ENCODE data around the gene SVEP1.

SVEP1 gene

DNA sequence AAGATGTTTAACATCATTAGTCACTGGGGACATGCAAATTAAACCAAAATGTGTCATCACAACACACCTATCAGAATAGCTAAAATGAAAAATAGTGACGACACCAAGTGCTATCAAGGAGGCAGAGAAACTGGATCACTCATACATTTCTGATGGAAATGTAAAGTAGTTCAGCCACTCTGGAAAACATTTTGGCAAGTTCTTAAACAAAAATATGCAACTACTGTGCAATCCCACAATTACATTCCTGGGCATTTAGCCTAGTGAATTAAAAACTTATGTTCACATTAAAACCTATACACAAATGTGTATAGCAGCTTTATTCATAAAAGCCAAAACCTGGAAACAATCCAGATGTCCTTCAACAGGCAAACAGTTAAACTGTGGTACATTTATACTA is 53.1 kb downstream of the SVEP1 start:
- no peak for DNase-seq (ENCODE audit: low read depth, low spot score)

DNA sequence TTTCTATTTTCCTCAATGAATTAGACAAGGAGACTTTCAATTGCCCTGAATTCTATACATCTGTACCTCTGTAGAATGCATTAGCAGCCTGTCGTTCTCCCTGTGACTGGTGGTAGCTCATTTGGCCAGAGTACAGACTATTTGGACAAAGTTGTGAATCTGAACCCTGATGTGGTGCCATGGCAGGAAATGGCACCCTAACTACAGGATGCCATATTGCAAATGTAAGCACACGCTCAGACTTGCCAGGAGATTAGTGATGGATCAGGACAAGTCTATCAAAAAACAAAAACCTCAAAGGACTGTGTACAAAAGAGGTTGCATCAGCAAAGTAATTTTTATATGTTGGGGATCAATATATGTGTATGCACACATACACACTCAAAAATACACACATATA is 58.3 kb downstream of the SVEP1 start:
- DNase-seq (ENCODE audit: low read depth, low spot score) = no peak

GRCh38 chr9:110520120-110520701 is 59.3 kb downstream of the SVEP1 start:
- no peak for DNase-seq (ENCODE audit: low read depth, low spot score)

GRCh38 chr9:110517483-110517882 is 62.1 kb downstream of the SVEP1 start:
- no peak for DNase-seq (ENCODE audit: low read depth, low spot score)

DNA sequence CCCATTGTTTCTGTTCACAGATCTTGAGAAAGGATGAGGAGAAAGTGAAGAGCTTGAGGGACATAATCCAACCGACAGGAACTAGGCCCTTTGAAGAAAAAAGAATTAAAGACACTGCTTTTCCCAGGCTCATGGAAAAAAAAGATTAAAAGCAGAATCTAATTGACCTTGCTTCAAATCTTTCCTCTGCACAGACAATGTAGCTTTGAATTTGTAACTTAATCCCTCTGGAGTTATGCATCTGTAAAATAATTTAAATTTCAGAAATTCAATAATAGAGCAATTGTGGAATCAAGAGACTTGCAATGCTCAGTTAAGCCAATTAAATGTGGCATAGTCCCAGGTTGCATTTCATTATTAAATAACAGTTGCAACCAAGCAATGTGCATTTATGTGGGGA is 64.6 kb downstream of the SVEP1 start:
- DNase-seq (ENCODE audit: low read depth, low spot score) = no peak

- no peak for DNase-seq (ENCODE audit: low read depth, low spot score)
Measured at GRCh38 chr9:110512817-110513216, 66.7 kb downstream of the SVEP1 start.

DNA sequence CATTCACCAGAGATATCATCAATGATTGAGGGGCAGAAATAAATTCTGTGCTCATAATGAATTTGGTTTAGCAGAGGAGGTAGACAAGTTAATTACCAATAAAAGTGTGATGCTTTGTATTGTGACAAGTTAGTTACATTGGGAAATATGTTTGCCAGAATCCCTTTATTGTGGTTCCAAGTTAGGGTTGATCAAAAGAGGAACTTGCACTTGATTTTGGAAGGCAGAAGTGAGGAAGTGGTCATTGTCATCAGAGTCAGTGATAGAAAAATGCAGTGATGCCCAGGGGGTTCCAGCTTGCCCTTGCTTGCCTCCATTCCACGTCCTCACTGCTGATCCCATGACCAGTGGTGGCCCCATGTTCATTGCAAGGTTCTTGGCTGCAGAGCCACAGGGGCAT is 69.7 kb downstream of the SVEP1 start:
- no peak for DNase-seq (ENCODE audit: low read depth, low spot score)

- no peak for DNase-seq (ENCODE audit: low read depth, low spot score)
Measured at GRCh38 chr9:110502842-110503241, 76.7 kb downstream of the SVEP1 start.

DNA sequence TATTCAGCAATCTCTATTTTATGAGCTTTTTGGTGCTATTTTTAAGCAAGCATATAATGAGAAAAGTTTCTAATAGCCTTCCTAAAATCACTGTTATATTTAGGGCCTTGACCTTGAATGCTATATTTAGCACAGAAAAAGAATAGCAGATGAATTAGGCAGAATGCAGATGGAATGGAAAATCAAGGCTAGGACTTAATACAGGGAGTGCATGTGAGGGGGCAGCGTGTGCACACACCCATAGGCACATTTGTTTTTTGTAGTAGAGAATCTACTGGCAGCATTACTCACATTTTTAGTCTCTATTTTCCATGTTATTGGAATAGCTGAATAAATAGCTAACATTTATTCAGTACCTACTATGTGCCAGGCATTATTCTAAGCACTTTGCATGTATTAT is 79.9 kb downstream of the SVEP1 start:
- no peak for DNase-seq (ENCODE audit: low read depth, low spot score)

DNA sequence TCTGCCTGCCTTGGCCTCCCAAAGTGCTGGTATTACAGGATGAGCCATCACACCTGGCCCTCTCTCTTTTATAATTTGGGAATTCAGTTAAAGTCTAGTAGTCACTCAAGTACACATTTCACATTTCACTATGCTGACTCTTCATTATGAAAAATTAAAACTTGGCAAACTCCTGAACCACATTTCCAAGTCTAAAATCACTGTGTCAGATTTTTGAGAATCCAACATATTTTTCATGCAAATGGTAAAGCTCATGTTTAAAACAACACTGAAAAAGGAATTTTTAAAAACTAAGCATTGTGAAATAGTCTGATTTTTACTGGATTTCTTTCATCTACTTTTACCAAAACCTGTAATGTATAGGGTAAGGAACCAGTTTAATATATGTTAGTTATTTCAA is 92.3 kb downstream of the SVEP1 start:
- DNase-seq (ENCODE audit: low read depth, low spot score) = no peak

GRCh38 chr9:110486218-110486617 is 93.3 kb downstream of the SVEP1 start:
- DNase-seq (ENCODE audit: low read depth, low spot score) = no peak

DNA sequence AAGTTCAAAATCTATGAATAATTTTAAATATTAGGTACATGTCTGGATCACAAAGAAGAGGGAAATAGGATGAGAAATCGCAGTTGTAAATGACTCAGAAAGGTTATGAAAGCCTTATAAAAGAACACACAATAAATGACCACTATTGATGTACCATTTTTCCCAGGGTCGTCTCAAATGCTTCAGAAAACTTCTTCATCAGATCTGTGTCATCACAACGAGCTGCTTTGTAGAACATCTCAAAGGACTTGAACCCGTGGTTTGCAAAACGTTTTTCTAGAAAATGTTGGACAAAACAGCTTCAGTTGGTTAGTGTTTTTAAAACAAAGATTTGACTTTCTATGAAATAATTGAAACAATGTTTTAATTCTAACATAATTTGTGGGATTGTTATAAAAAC is 100.1 kb downstream of the SVEP1 start:
- DNase-seq (ENCODE audit: low read depth, low spot score) = no peak

- no peak for DNase-seq (ENCODE audit: low read depth, low spot score)
Measured at GRCh38 chr9:110476251-110476650, 103.3 kb downstream of the SVEP1 start.

- no peak for DNase-seq (ENCODE audit: low read depth, low spot score)
Measured at GRCh38 chr9:110472111-110472510, 107.4 kb downstream of the SVEP1 start.

GRCh38 chr9:110468950-110469349 is 110.6 kb downstream of the SVEP1 start:
- DNase-seq (ENCODE audit: low read depth, low spot score) = no peak

- DNase-seq (ENCODE audit: low read depth, low spot score) = no peak
Measured at GRCh38 chr9:110465190-110465589, 114.4 kb downstream of the SVEP1 start.

DNA sequence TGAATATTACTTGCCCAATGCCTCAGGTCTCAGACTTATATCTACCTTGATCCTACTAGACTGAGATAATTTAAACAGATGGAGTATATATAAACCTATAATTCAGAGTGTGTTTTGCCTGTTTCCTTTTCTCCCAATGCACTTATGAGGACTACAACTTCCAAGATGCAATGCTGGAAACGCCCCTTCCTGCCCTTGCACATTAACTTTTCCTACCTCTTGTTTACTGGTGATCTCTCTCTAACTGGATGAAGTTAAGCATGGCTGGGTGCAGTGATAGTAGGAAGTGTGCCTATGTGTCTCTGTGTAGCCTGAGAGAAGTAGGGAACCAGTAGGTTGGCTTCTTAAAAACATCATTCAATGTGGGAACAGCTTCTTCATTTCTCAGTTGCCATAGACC is 115.2 kb downstream of the SVEP1 start:
- DNase-seq (ENCODE audit: low read depth, low spot score) = no peak

DNA sequence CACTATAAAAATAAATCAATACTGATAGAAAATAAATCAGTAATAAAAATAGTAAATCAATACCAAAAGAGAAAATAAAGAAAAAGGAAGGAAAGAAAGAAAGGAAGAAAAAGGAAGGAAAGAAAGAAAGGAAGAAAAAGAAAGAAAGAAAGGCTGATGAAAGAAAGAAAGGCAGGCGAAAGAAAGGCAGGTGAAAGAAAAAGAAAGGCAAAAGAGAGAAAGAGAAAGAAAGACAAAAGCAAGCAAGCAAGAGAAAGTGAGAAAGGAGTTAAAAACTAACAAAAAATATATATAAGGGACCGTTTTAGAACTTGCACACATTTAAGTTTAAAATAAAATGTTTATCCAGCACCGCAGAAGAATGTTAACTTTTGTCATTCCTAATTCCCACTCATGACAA is 116.0 kb downstream of the SVEP1 start:
- no peak for DNase-seq (ENCODE audit: low read depth, low spot score)

GRCh38 chr9:110457245-110457644 is 122.3 kb downstream of the SVEP1 start:
- no peak for DNase-seq (ENCODE audit: low read depth, low spot score)

GRCh38 chr9:110456681-110457080 is 122.9 kb downstream of the SVEP1 start:
- no peak for DNase-seq (ENCODE audit: low read depth, low spot score)

GRCh38 chr9:110455860-110456259 is 123.7 kb downstream of the SVEP1 start:
- no peak for DNase-seq (ENCODE audit: low read depth, low spot score)

DNA sequence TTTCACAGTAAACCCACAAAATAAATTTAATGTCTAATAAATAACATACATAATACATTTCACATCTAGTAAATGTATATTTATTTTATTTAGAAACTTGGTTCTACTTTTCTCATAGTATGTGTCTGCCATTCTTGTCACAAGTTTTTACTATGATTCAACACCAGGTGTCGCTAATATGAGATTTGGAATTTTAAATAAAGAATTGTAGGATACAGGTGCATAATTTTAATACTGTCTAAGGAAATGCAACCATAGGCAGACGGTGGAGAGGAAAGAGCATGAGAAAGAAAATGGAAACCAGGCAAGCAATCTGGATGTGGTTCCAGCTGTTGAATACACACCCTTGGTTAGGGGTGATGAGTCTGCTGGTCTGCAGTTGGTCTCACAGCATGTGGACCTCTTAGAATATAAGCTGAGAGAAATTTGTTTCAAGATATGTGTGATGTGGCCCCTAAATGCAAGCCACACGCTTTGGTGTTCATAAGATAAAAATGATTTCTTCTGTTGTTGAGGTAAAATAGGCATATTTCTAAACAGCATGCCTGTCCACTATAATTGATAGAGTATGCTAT is 127.2 kb downstream of the SVEP1 start:
- no peak for DNase-seq (ENCODE audit: low read depth, low spot score)

- DNase-seq (ENCODE audit: low read depth, low spot score) = no peak
Measured at GRCh38 chr9:110451726-110452125, 127.8 kb downstream of the SVEP1 start.

GRCh38 chr9:110447476-110447875 is 132.1 kb downstream of the SVEP1 start:
- no peak for DNase-seq (ENCODE audit: low read depth, low spot score)
